Left lung (tissue), 14 donors: Measurements from ENCODE around the gene HOXD13. TPM values are rescaled to one million over a fixed set of nuclear protein-coding genes. Genes with fewer than 3 reads are reported as not detected.
A peak's percentile ranks its signal among the peaks of the same experiment; 100 is the strongest.

Source experiments
- ATAC-seq: fragments of 200-7000 bp; cut with Tn5 transposase; one replicate; pipeline ENCODE4 v1.9.1; 2020; ENCODE audit warnings: moderate library complexity
- DNase-seq, 4 donors: peaks; one replicate each; pipeline ENCODE4 v3.0.0-alpha.2; 2013 to 2020
- H3K27ac ChIP-seq, 2 donors: fragments of 200-600 bp; sonication (generic) in 1 of 2; one replicate each; pipeline versions ENCODE4 v1.5.0 to v1.8.0; 2020 to 2021
- H3K27me3 ChIP-seq, 2 donors: fragments of 200-600 bp; sonication (generic) in 1 of 2; one replicate each; pipeline versions ENCODE4 v1.5.0 to v1.8.0; 2020 to 2021
- H3K36me3 ChIP-seq, 2 donors: fragments of 200-600 bp; sonication (generic) in 1 of 2; one replicate each; pipeline versions ENCODE4 v1.5.0 to v1.8.0; 2020 to 2021
- H3K4me1 ChIP-seq, 2 donors: fragments of 200-600 bp; one replicate each; pipeline ENCODE4 v1.8.0; 2021
- H3K4me3 ChIP-seq, 2 donors: fragments of 200-600 bp; sonication (generic) in 1 of 2; one replicate each; pipeline versions ENCODE4 v1.5.0 to v1.8.0; 2020 to 2021; ENCODE audit warnings: mild to moderate bottlenecking in 1 of 2
- H3K9me3 ChIP-seq, 2 donors: fragments of 200-600 bp; sonication (generic) in 1 of 2; one replicate each; pipeline versions ENCODE4 v1.5.0 to v1.8.0; 2020 to 2021
- intact Hi-C, 2 donors: fragments of 100-400 bp; cut with DNase I; formaldehyde crosslinking; loops; one replicate each; pipeline versions ENCODE4 v1.11.2 to v1.14.2; 2022
- long read RNA-seq, 12 donors: library from polyadenylated mRNA in 2 of 12; unstranded in 2 of 12; transcript quantifications; one replicate each; pipeline ENCODE4 v2.0.0 and lab custom pipeline, GENCODE V29; 2019 to 2026
- polyA plus RNA-seq, 6 donors: library from polyadenylated mRNA; unstranded; fragments of 120-200 nt; gene quantifications; one replicate each; pipeline ENCODE4 v1.2.1, GENCODE V29; 2013; ENCODE audit not compliant: insufficient read length in 6 of 6
- total RNA-seq, 2 donors: library from RNA; stranded (reverse); fragmentation: NEBNext Ultra II Directional; extraction: Animal tissue kit (Norgen Biotek cat#: 25700); gene quantifications; one replicate each; pipeline ENCODE4 v1.2.1, GENCODE V29; 2021
- TF ChIP-seq, protein P1 (sequence below), 2 donors: fragments of 200-600 bp; sonication (generic) in 1 of 2; IDR thresholded peaks; one replicate each; pipeline versions ENCODE4 v1.5.0 to v1.8.0; 2021; ENCODE audit warnings: antibody characterized with exemption in 2 of 2
- donor health status: DM: no; HTN: yes; CAD: no.
- donor health status: DM: no; HTN: no; CAD: no.

Gene HOXD13
- total RNA-seq (not detected), polyA plus RNA-seq (not detected)
- long read RNA-seq, donor 1 = 0 reads
- long read RNA-seq, donor 2 = 0 reads
- long read RNA-seq, donor 3 = 0 reads
- long read RNA-seq, donor 4 = 0 reads
- long read RNA-seq, donor 5 = 0 reads
- long read RNA-seq, donor 6 = 0 reads
- long read RNA-seq, donor 7 = 0 reads
- long read RNA-seq, donor 8 = 0 reads
- long read RNA-seq, donor 9 = 0 reads
- long read RNA-seq, donor 10 = 0 reads
- long read RNA-seq, donor 11 = 0 reads
- long read RNA-seq, donor 12 = 0 reads

DNA sequence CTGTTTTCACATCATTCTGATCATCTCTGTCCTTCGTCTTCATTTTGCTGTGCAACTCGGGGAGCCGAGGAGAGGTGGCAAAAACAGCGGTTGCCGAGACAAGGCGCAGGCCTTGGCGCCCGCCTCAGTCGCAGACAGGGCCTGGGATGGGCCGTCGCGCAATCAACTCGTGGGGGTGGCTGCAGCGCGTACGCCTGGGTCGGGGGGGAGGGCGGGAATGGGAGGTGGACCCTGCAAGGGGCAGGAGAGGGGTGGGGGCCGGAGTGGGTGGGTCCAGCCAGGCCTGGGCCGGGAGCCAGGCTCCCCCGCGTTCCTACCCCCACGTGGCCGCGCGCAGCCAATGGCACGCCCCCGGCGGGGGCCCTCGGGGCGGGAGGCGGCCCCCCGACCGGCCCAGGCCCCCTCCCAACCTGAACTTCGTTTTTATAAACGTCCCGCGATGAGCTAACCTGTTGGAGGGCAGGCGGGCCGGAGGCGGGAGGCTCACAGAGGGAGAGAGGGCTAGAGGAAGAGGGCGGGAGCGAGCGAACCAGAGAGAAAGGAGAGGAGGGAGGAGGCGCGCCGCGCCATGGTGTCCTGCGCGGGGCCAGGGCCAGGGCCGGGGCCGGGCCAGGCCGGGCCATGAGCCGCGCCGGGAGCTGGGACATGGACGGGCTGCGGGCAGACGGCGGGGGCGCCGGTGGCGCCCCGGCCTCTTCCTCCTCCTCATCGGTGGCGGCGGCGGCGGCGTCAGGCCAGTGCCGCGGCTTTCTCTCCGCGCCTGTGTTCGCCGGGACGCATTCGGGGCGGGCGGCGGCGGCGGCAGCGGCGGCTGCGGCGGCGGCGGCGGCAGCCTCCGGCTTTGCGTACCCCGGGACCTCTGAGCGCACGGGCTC, at the start of gene HOXD13:
HOXD13 (plus strand) TSS at position 452 of the 875 bp plus-strand sequence; CDS start at position 622, 170 bp downstream.
- no peaks in the 10 kb centered on the region for H3K36me3 ChIP-seq
- DNase-seq = peak in 1 of 4 donors; percentile 78
- no peaks in the 10 kb centered on the region for H3K9me3 ChIP-seq

DNA sequence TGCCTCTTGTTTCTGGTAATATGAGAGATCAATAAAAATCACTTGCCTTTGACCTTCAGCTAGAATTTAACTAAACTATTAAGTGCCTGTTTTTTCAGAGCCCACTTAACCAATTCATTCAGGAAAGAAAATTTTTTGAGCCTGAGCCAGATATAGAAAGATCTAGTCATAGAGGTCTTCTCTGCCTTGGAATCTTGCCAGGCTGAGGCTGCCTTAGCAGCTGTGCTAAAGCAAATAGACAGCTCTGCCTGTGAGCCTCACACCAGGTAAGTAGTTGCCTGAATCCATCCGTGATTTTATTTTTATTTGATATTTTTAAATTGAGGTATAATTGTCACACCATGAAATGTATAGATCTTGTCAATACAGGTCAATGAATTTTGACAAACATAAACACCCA, 36.1 kb upstream of the HOXD13 start:
- H3K4me3 ChIP-seq = no peak overlapping the region
- no peak for ATAC-seq
- DNase-seq = no peak
- intact Hi-C loops = no loop called here
- TF ChIP-seq, protein P1, sequence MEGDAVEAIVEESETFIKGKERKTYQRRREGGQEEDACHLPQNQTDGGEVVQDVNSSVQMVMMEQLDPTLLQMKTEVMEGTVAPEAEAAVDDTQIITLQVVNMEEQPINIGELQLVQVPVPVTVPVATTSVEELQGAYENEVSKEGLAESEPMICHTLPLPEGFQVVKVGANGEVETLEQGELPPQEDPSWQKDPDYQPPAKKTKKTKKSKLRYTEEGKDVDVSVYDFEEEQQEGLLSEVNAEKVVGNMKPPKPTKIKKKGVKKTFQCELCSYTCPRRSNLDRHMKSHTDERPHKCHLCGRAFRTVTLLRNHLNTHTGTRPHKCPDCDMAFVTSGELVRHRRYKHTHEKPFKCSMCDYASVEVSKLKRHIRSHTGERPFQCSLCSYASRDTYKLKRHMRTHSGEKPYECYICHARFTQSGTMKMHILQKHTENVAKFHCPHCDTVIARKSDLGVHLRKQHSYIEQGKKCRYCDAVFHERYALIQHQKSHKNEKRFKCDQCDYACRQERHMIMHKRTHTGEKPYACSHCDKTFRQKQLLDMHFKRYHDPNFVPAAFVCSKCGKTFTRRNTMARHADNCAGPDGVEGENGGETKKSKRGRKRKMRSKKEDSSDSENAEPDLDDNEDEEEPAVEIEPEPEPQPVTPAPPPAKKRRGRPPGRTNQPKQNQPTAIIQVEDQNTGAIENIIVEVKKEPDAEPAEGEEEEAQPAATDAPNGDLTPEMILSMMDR (IDR thresholded peaks at IDR 0.05) = no peak
- H3K36me3 ChIP-seq = no peaks in the 10 kb centered on the region
- H3K27ac ChIP-seq = no peak overlapping the region
- no peaks in the 10 kb centered on the region for H3K9me3 ChIP-seq
- no peaks in the 10 kb centered on the region for H3K4me1 ChIP-seq
- H3K27me3 ChIP-seq = peaks cover 14 to 79% of the 10 kb centered on the region in 2 donors

More for the DNA sequence above, at the start of gene HOXD13:
- H3K27me3 ChIP-seq = peaks cover 100% of the 10 kb centered on the region in 2 donors
- peaks cover 3 to 33% of the 10 kb centered on the region in 2 donors for H3K4me1 ChIP-seq
- no peak for ATAC-seq
- TF ChIP-seq, protein P1 (IDR thresholded peaks at IDR 0.05) = no peak
- intact Hi-C loops = loop anchor here in 1 of 2 donors (10.0 kb wide), 1 partner anchor 408 kb away; no protein-coding TSS in a partner anchor
- no peak within 1 kb of the TSS for H3K4me3 ChIP-seq
- H3K27ac ChIP-seq = no peak within 1 kb of the TSS

- intact Hi-C loops = no loop called here
- peaks cover 55 to 100% of the 10 kb centered on the region in 2 donors for H3K27me3 ChIP-seq
- no peaks in the 10 kb centered on the region for H3K36me3 ChIP-seq
- ATAC-seq (no peak), DNase-seq (no peak)
- no peak overlapping the region for H3K4me3 ChIP-seq
- H3K4me1 ChIP-seq = peaks cover 8 to 17% of the 10 kb centered on the region in 2 donors
- H3K27ac ChIP-seq = no peak overlapping the region
- no peaks in the 10 kb centered on the region for H3K9me3 ChIP-seq
- TF ChIP-seq, protein P1 (IDR thresholded peaks at IDR 0.05) = no peak
These were observed 28.6 kb upstream of the HOXD13 start for GRCh38 chr2:176063958-176064357.

- H3K4me3 ChIP-seq = peak overlapping the region in 1 of 2 donors; percentile 13
- TF ChIP-seq, protein P1 (IDR thresholded peaks at IDR 0.05) = no peak
- H3K4me1 ChIP-seq = peaks cover 8 to 17% of the 10 kb centered on the region in 2 donors
- peak in 1 of 4 donors; percentile 73 for DNase-seq
- intact Hi-C loops = no loop called here
- no peaks in the 10 kb centered on the region for H3K9me3 ChIP-seq
- no peak for ATAC-seq
- H3K27ac ChIP-seq = no peak overlapping the region
- no peaks in the 10 kb centered on the region for H3K36me3 ChIP-seq
- H3K27me3 ChIP-seq = peaks cover 74 to 100% of the 10 kb centered on the region in 2 donors
These were observed 25.6 kb upstream of the HOXD13 start for GRCh38 chr2:176066645-176067588.
